PFSK-1 (cell line): ENCODE results near the gene JOSD1.

Source experiments
- FOXP2 ChIP-seq: optimal IDR thresholded peaks from 2 replicates; pipeline ENCODE3; 2011; ENCODE audit warnings: borderline replicate concordance, control low read depth, inconsistent platforms; ENCODE audit not compliant: insufficient read depth; ENCODE audit errors: extremely low read length, extremely low read depth
- POLR2AphosphoS5 ChIP-seq: IDR thresholded peaks from 2 replicates; pipeline ENCODE4 v1.6.1; 2012; ENCODE audit warnings: low read depth, mild to moderate bottlenecking, control low read depth, low read length, moderate library complexity
- TAF1 ChIP-seq: IDR thresholded peaks from 2 replicates; pipeline ENCODE4 v1.6.1; 2012; ENCODE audit warnings: low read length, control low read depth, borderline replicate concordance; ENCODE audit not compliant: insufficient read depth
- TF ChIP-seq, protein P1 (sequence below), 2 experiments: IDR thresholded peaks; 2 replicates each; pipeline versions ENCODE4 v1.6.1 to v1.8.0; 2011 to 2012; ENCODE audit warnings: low read depth in 2 of 2, low read length in 2 of 2, control low read depth in 1 of 2, inconsistent platforms in 1 of 2, mild to moderate bottlenecking in 1 of 2, moderate library complexity in 1 of 2; ENCODE audit not compliant: insufficient read depth in 1 of 2

DNA sequence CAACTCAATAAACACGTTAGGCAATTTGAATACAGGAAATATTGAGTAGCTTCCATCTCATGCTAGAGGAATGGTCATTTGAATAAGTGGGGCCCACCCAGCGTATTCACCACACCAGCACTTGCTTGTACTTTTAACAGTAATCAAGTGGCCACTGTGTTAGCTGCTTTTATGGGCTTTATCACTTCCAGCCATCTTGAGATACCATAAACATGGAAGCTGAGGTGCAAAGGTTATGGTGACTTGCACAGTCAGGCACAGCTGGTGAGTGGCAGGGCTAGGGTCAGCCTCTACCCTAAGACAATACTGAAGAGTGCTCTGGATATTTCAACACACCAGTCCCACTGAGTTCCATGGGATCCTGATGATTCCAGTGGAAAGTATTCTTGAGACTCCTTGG is 6.7 kb downstream of the JOSD1 start:
- TF ChIP-seq TAF1 (no peak), POLR2AphosphoS5 (no peak), FOXP2 (no peak)
- TF ChIP-seq, protein P1, sequence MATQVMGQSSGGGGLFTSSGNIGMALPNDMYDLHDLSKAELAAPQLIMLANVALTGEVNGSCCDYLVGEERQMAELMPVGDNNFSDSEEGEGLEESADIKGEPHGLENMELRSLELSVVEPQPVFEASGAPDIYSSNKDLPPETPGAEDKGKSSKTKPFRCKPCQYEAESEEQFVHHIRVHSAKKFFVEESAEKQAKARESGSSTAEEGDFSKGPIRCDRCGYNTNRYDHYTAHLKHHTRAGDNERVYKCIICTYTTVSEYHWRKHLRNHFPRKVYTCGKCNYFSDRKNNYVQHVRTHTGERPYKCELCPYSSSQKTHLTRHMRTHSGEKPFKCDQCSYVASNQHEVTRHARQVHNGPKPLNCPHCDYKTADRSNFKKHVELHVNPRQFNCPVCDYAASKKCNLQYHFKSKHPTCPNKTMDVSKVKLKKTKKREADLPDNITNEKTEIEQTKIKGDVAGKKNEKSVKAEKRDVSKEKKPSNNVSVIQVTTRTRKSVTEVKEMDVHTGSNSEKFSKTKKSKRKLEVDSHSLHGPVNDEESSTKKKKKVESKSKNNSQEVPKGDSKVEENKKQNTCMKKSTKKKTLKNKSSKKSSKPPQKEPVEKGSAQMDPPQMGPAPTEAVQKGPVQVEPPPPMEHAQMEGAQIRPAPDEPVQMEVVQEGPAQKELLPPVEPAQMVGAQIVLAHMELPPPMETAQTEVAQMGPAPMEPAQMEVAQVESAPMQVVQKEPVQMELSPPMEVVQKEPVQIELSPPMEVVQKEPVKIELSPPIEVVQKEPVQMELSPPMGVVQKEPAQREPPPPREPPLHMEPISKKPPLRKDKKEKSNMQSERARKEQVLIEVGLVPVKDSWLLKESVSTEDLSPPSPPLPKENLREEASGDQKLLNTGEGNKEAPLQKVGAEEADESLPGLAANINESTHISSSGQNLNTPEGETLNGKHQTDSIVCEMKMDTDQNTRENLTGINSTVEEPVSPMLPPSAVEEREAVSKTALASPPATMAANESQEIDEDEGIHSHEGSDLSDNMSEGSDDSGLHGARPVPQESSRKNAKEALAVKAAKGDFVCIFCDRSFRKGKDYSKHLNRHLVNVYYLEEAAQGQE (IDR thresholded peaks at IDR 0.05; ENCODE audit: insufficient read depth in 1 of 2, low read depth in 2 of 2, low read length in 2 of 2) = no peak
